Dermis blood vessel endothelial cell (primary cell): Measurements from ENCODE around the gene GPC2. TPM values are rescaled to one million over a fixed set of nuclear protein-coding genes. Genes with fewer than 3 reads are reported as not detected.

Experiments used
- total RNA-seq: library from RNA; depleted of rRNA; stranded (reverse); fragments of >200 nt; gene quantifications from 2 replicates; pipeline ENCODE4 v1.2.3, GENCODE V29; 2014

GPC2 gene
- total RNA-seq, 1 donor from 2014 or later, result 4.4 TPM

Other genes with a start within 250 kb of the GPC2 start
- gene GJC3, start 247.8 kb downstream of the GPC2 start, total RNA-seq, result 0.42 and 0.51 TPM in 2 replicates
- not detected in 2 replicates for gene AZGP1, start 201.3 kb downstream of the GPC2 start, total RNA-seq
- gene ZKSCAN1, start 161.8 kb downstream of the GPC2 start, total RNA-seq, result 42.6 and 50.9 TPM in 2 replicates
- 9.9 and 11.2 TPM in 2 replicates for gene ZSCAN21, start 127.6 kb downstream of the GPC2 start, total RNA-seq
- gene ZNF3, start 95.7 kb downstream of the GPC2 start, total RNA-seq, result 34.8 and 37.1 TPM in 2 replicates
- 59.1 and 99.7 TPM in 2 replicates for gene COPS6, start 88.4 kb downstream of the GPC2 start, total RNA-seq
- 63.3 and 138 TPM in 2 replicates for gene MCM7, start 76.0 kb downstream of the GPC2 start, total RNA-seq
- 16.8 and 24.3 TPM in 2 replicates for gene AP4M1, start 75.7 kb downstream of the GPC2 start, total RNA-seq
- gene TAF6, start 58.0 kb downstream of the GPC2 start, total RNA-seq, result 37.1 and 78.6 TPM in 2 replicates
- 31.2 and 39.5 TPM in 2 replicates for gene CNPY4, start 57.7 kb downstream of the GPC2 start, total RNA-seq
- 2.4 and 3.7 TPM in 2 replicates for gene MBLAC1, start 50.4 kb downstream of the GPC2 start, total RNA-seq
- 55.1 and 133 TPM in 2 replicates for gene LAMTOR4, start 28.5 kb downstream of the GPC2 start, total RNA-seq
- 4.1 and 4.7 TPM in 2 replicates for gene TRAPPC14, start 18.7 kb downstream of the GPC2 start, total RNA-seq
- 0.17 and 0.88 TPM in 2 replicates for gene GAL3ST4, start 8.8 kb downstream of the GPC2 start, total RNA-seq
- 0.17 and 0.23 TPM in 2 replicates for gene STAG3, start 537 bp upstream of the GPC2 start, total RNA-seq
- not detected in 2 replicates for gene PVRIG, start 42.6 kb upstream of the GPC2 start, total RNA-seq
- not detected in 2 replicates for gene SPDYE3, start 130.3 kb upstream of the GPC2 start, total RNA-seq
- 11.6 and 17.0 TPM in 2 replicates for gene PILRB, start 180.7 kb upstream of the GPC2 start, total RNA-seq
- 0.68 TPM in 1 of 2 replicates, not detected in the other for gene PILRA, start 196.1 kb upstream of the GPC2 start, total RNA-seq